Measurements from ENCODE around the gene ROBO2. TPM values are rescaled to one million over a fixed set of nuclear protein-coding genes. Genes with fewer than 3 reads are reported as not detected.

The ROBO2 gene
- total and polyA plus RNA-seq, 2 experiments from 2014 or later, result 1.5 to 7.8 TPM

- no peaks in the 10 kb centered on the region for H3K4me1 ChIP-seq (ENCODE audit: insufficient read depth)
- H2AFZ ChIP-seq, result no peak overlapping the region
- no peaks in the 10 kb centered on the region for H3K27me3 Mint-ChIP-seq (ENCODE audit: insufficient read depth, low read depth, poor library complexity)
- H3K9me2 ChIP-seq (ENCODE audit: insufficient read depth), result no peaks in the 10 kb centered on the region; the same call in 1 of the 2 replicates
- no peaks in the 10 kb centered on the region for H3K79me2 ChIP-seq (replicated peaks; ENCODE audit: insufficient read depth)
- H3F3A ChIP-seq (replicated peaks; ENCODE audit: low read depth), result no peaks in the 10 kb centered on the region
- H3K4me2 ChIP-seq, result no peak overlapping the region
- no peak overlapping the region for H3K4me3 ChIP-seq
- TF ChIP-seq EZH2 (IDR thresholded peaks at IDR 0.05; ENCODE audit: low read depth, unreplicated experiment), result no peak
- TF ChIP-seq POLR2AphosphoS5 (IDR thresholded peaks at IDR 0.05; ENCODE audit: low read depth), result no peak
- no peak for TF ChIP-seq CTCF (conservative IDR thresholded peaks at IDR 0.05; ENCODE audit: low read depth in 2 of 2)
- no peak for TF ChIP-seq REST (IDR thresholded peaks at IDR 0.05; ENCODE audit: unreplicated experiment)
- TF ChIP-seq ZNF114 (CRISPR knock-in tag; IDR thresholded peaks at IDR 0.05), result no peak
- no peak for TF ChIP-seq ETS1 (IDR thresholded peaks at IDR 0.05)
- no peak for TF ChIP-seq JUNB (IDR thresholded peaks at IDR 0.05; ENCODE audit: unreplicated experiment)
- no peak for TF ChIP-seq CREB1 (CRISPR knock-in tag; IDR thresholded peaks at IDR 0.05; ENCODE audit: low read depth)
- no peak for TF ChIP-seq ZNF331 (CRISPR knock-in tag; IDR thresholded peaks at IDR 0.05; ENCODE audit: low read depth)
- no peak for TF ChIP-seq STAT1 (IDR thresholded peaks at IDR 0.05; ENCODE audit: unreplicated experiment)
- TF ChIP-seq NANOG (IDR thresholded peaks at IDR 0.05; ENCODE audit: borderline replicate concordance), result no peak
- TF ChIP-seq EZH2phosphoT487 (IDR thresholded peaks at IDR 0.05; ENCODE audit: unreplicated experiment), result no peak
- no peak for TF ChIP-seq ZNF462 (CRISPR knock-in tag; IDR thresholded peaks at IDR 0.05)
- H3K36me3 Mint-ChIP-seq (ENCODE audit: low read depth), result no peaks in the 10 kb centered on the region
- no peak overlapping the region for H3K4me3 Mint-ChIP-seq
- no peaks in the 10 kb centered on the region for H3K27me3 ChIP-seq (ENCODE audit: insufficient read depth)
- no peaks in the 10 kb centered on the region for H4K20me1 ChIP-seq (replicated peaks; ENCODE audit: insufficient read depth)
- H3K4me1 Mint-ChIP-seq, result no peaks in the 10 kb centered on the region
- no peaks in the 10 kb centered on the region for H3K36me3 ChIP-seq (ENCODE audit: insufficient read depth)
- H3K27ac ChIP-seq (ENCODE audit: low read depth), result no peak overlapping the region
- H3K9me3 Mint-ChIP-seq, result no peaks in the 10 kb centered on the region
- no peak overlapping the region for H3K27ac Mint-ChIP-seq
- DNase-seq (ENCODE audit: low spot score), result no peak
- ATAC-seq, result no peak
Measured at GRCh38 chr3:77618686-77619085, 578.8 kb downstream of the ROBO2 start.
